GM10266 (cell line): ENCODE data around the gene SLC25A26.

Source experiments
- DNase-seq: peaks from one replicate; pipeline ENCODE4 v3.0.0; 2012; ENCODE audit errors: extremely low spot score
- CTCF ChIP-seq: IDR thresholded peaks from 2 replicates; pipeline ENCODE4 v1.5.1; 2012; ENCODE audit warnings: mild to moderate bottlenecking, low read depth; ENCODE audit not compliant: control insufficient read depth, insufficient read depth; ENCODE audit errors: missing control alignments

The SLC25A26 gene

GRCh38 chr3:66203275-66203674 lies 17.5 kb upstream of the SLC25A26 start:
- DNase-seq, result no peak
- TF ChIP-seq CTCF, result no peak

DNA sequence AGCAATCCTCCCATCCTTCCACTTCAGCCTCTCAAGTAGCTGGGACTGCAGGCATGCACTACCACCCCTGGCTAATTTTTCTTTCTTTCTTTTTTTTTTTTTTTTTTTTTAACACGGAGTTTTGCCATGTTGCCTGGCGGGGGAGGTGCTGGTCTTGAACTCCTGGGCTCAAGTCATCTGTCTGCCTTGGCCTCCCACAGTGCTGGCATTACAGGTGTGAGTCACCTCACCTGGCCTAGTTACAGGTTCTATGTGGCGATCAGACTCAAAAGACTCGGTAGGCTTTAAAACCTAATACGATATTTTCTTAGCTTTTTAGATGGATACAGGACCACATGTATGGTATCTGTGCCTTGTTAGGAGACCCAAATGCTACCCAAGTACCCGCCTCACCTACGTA lies 14.0 kb upstream of the SLC25A26 start:
- TF ChIP-seq CTCF, result no peak

GRCh38 chr3:66208189-66208588 lies 12.6 kb upstream of the SLC25A26 start:
- TF ChIP-seq CTCF, result no peak
- DNase-seq, result no peak

More for the DNA sequence above, 14.0 kb upstream of the SLC25A26 start:
- DNase-seq, result no peak

DNA sequence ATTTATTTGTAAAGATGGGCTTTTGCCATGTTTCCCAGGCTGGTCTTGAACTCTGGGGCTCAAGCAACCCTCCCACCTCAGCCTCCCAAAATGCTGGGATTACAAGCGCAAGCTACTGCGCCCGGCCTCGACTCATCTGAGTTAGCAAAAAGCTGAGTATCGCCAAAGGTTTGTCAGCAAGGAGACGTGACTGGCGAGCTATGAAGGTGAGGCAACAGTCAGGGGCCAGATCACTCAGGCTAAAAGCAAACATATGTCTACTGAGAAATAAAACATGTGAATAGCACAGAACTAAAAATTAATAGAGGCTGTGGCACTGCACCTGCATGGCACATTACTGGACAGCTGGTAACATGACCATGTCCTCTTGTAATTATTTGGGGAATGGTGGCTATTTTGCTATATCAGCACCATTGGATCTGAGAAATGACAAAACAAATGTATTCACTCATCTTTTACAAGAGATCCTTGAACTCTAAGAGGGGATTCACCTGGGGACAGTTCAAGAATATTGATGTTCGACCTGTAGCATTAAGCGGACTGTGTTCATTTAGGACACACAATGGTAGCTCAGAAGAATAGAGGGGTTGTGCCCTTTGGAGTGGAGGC lies 10.0 kb upstream of the SLC25A26 start:
- TF ChIP-seq CTCF, result no peak
- DNase-seq, result no peak

DNA sequence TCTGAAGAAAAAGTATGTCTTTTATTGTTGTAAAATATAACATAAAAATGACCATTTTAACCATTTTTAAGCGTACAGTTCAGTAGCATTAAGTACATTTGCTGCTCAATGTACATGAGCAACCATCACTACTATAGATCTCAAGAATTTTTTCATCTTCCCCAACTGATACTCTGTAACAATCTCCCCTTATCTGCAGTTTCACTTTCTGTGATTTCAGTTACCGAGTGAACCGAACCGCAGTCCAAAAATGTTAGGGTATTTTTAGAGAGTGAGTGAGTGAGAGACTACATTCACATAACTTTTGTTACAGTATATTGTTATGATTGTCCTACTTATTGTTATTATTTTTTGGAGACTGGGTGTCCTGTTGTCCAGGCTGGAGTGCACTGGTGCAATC lies 9.0 kb upstream of the SLC25A26 start:
- DNase-seq, result no peak
- no peak for TF ChIP-seq CTCF

DNA sequence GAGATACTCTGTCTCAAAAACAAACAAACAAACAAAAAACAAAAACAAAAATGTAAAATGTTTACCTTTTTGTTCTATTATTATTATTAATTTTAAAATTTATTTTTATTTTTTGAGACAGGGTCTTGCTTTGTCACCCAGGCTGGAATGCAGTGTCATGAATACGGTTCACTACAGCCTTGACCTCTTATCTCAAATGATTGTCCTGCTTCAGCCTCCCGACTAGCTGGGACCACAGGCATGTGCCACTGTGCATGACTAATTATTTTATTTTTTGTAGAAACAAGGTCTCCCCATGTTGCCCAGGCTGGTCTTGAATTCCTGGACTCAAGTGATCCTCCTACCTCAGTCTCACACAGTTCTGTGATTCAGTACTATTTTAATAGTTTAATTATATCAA lies 5.7 kb upstream of the SLC25A26 start:
- TF ChIP-seq CTCF, result no peak
- no peak for DNase-seq

GRCh38 chr3:66220066-66220465 lies 735 bp upstream of the SLC25A26 start:
- no peak for TF ChIP-seq CTCF
- no peak for DNase-seq
